Activated naive CD8-positive, alpha-beta T cell (primary cell): ENCODE results near the gene ITPKC.
"Not testable (repeated sequence)": the region's sequence is repeated elsewhere in the genome, so short reads cannot be mapped to it uniquely, and the experiment has no call there.

Experiments used
- H3K27ac Mint-ChIP-seq: one replicate; pipeline ENCODE4 v1.8.0; 2021; ENCODE audit warnings: mixed read lengths
- H3K27me3 Mint-ChIP-seq: one replicate; pipeline ENCODE4 v1.8.0; 2021; ENCODE audit warnings: mixed read lengths
- H3K36me3 Mint-ChIP-seq: one replicate; pipeline ENCODE4 v1.8.0; 2021; ENCODE audit warnings: mixed read lengths
- H3K4me1 Mint-ChIP-seq: one replicate; pipeline ENCODE4 v1.8.0; 2021; ENCODE audit warnings: low read depth, mixed read lengths
- H3K4me3 Mint-ChIP-seq: one replicate; pipeline ENCODE4 v1.8.0; 2021; ENCODE audit warnings: mild to moderate bottlenecking, mixed read lengths
- H3K9me3 Mint-ChIP-seq: one replicate; pipeline ENCODE4 v1.8.0; 2021; ENCODE audit warnings: low read depth, mixed read lengths

ITPKC gene

GRCh38 chr19:40717880-40718773 is 1.2 kb downstream of the ITPKC start:
- Mint-ChIP-seq H3K9me3 (no peaks in the 10 kb centered on the region), H3K27ac (peak overlapping the region; percentile 91), H3K4me3 (peak overlapping the region; percentile 97), H3K27me3 (no peaks in the 10 kb centered on the region), H3K36me3 (no peaks in the 10 kb centered on the region), H3K4me1 (peaks cover 62% of the 10 kb centered on the region)

- no peaks in the 10 kb centered on the region for H3K36me3 Mint-ChIP-seq
- H3K4me3 Mint-ChIP-seq, result peak overlapping the region; percentile 97
- peak overlapping the region; percentile 22 for H3K27ac Mint-ChIP-seq
- H3K4me1 Mint-ChIP-seq, result peaks cover 62% of the 10 kb centered on the region
- H3K9me3 Mint-ChIP-seq, result no peaks in the 10 kb centered on the region
- H3K27me3 Mint-ChIP-seq, result no peaks in the 10 kb centered on the region
These were observed 2.0 kb downstream of the ITPKC start for GRCh38 chr19:40718774-40719391.

DNA sequence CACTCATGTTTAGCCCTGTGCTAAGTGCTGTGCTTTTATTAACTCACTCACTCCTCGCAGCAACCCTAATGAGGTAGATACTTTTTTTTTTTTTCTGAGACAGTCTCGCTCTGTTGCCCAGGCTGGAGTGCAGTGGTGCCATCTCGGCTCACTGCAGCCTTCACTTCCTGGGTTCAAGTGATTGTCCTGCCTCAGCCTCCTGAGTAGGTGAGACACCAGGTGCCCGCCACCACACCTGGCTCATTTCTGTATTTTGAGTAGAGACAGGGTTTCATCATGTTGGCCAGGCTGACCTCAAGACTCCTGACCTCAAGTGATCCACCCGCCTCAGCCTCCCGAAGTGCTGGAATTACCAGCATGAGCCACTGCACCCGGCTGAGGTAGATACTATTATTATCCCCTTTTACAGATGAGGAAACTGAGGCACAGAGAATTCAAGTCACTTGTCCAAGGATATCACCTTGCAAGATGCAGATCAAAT is 2.5 kb downstream of the ITPKC start:
- peak overlapping the region; percentile 97 for H3K4me3 Mint-ChIP-seq
- H3K27ac Mint-ChIP-seq, result peak overlapping the region; percentile 12
- no peaks in the 10 kb centered on the region for H3K27me3 Mint-ChIP-seq
- no peaks in the 10 kb centered on the region for H3K9me3 Mint-ChIP-seq
- H3K4me1 Mint-ChIP-seq, result peaks cover 62% of the 10 kb centered on the region
- H3K36me3 Mint-ChIP-seq, result no peaks in the 10 kb centered on the region

GRCh38 chr19:40721140-40721486 is 4.2 kb downstream of the ITPKC start:
- Mint-ChIP-seq H3K4me3 (peak overlapping the region; percentile 74), H3K27me3 (no peaks in the 10 kb centered on the region), H3K9me3 (no peaks in the 10 kb centered on the region), H3K4me1 (peaks cover 48% of the 10 kb centered on the region), H3K36me3 (no peaks in the 10 kb centered on the region), H3K27ac (no peak overlapping the region)

- Mint-ChIP-seq H3K4me1 (peaks cover 42% of the 10 kb centered on the region), H3K36me3 (peaks cover 3% of the 10 kb centered on the region), H3K4me3 (no peak overlapping the region), H3K27ac (no peak overlapping the region), H3K9me3 (no peaks in the 10 kb centered on the region), H3K27me3 (no peaks in the 10 kb centered on the region)
These were observed 5.2 kb downstream of the ITPKC start for GRCh38 chr19:40721936-40722661.

DNA sequence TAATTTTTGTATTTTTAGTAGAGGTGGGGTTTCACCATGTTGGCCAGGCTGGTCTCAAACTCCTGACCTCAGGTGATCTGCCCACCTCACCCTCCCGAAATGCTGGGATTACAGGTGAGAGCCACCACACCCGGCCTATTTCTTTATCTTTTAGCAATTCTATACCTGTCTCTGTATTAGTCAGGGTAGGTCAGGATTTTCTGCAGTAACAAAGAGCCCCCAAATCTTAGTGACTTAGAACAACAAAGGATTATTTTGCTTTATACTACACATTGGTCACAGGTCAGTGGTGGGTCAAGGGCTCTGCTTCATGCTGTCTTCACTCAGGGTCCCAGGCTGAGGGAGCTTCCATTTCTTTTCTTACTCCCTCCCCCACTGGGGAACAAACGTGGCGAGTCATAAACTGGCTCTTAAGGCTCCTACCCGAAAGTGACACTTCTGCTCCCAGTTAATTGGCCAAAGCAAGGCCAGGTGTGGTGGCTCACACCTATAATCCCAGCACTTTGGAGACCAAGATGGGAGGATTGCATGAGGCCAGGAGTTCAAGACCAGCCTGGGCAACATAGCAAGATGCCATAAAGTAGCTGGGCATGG is 6.8 kb downstream of the ITPKC start:
- Mint-ChIP-seq H3K27ac (no peak overlapping the region), H3K36me3 (peaks cover 3% of the 10 kb centered on the region), H3K27me3 (no peaks in the 10 kb centered on the region), H3K4me3 (no peak overlapping the region), H3K4me1 (peaks cover 31% of the 10 kb centered on the region), H3K9me3 (no peaks in the 10 kb centered on the region)

DNA sequence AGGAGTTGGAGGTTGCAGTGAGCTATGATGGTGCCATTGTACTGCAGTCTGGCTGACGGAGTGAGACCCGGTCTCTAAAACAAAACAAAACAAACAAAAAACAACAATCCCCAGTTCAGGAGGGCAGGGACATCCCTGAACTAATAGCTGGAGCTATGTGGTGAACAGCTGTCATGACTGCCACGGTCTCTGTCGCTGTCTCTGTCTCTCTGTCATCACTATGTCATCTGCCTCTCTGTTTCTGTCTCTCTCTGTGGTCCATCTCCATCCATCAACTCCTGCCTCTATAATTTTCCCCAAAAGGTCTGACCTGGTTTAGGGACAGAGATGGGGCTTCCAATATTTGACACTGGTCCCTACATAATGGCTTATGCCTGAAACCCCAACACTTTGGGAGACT is 7.4 kb downstream of the ITPKC start:
- Mint-ChIP-seq H3K9me3 (no peaks in the 10 kb centered on the region), H3K36me3 (peaks cover 3% of the 10 kb centered on the region), H3K4me3 (no peak overlapping the region), H3K27me3 (no peaks in the 10 kb centered on the region), H3K4me1 (peaks cover 30% of the 10 kb centered on the region), H3K27ac (no peak overlapping the region)

DNA sequence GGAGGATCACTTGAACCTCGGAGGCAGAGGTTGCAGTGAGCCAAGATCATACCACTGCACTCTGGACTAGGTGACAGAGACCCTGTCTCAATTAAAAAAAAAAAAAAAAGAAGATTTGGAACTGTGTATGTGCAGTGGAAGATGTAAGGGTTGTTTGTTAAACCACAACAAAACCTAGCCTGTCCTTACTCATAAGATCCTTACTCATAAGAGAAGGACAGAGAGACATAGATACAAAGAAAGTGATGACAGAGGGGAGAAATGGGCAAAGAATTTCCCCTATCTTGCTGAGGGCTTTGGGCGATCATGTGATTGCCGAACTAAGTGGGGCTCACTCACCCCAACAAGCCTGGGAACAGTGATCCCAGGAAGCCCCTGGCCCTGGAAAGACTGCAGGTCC is 7.9 kb downstream of the ITPKC start:
- Mint-ChIP-seq H3K27ac (no peak overlapping the region), H3K9me3 (no peaks in the 10 kb centered on the region), H3K27me3 (no peaks in the 10 kb centered on the region), H3K4me3 (no peak overlapping the region), H3K36me3 (peaks cover 3% of the 10 kb centered on the region), H3K4me1 (peaks cover 24% of the 10 kb centered on the region)

DNA sequence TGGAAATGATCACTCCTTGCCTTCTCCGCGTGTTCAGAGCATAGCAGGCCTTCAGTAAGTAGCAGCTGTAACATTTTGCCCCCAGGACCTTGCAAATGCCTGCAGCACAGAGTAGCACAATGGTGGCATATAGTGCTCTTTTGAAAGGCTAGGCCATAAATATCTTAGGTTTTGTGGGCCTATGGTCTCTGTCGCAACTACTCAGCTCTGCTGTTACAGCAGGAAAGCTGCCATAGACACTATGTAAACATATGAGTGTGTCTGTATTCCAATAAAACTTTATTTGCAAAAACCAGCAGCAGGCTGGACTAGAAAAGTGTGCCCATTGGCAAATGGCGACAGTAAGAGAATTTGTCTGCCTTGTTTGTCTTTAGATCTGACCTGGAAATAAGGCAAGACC is 9.4 kb downstream of the ITPKC start:
- H3K4me1 Mint-ChIP-seq, result peaks cover 12% of the 10 kb centered on the region
- H3K27me3 Mint-ChIP-seq, result no peaks in the 10 kb centered on the region
- H3K36me3 Mint-ChIP-seq, result peaks cover 9% of the 10 kb centered on the region

DNA sequence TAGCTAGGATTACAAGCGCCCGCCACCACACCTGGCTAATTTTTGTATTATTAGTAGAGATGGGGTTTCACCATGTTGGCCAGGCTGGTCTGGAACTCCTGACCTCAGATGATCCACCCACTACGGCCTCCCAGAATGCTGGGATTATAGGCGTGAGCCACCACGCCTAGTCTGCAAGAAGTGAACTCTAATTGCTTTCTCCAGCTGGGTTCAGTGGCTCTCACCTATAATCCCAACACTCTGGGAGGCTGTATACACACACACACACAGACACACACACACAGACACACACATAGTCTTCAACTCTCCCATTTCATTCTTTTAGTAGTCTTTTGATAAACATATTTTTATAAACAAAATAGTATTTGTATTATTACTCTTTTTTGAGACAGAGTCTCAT is 13.2 kb downstream of the ITPKC start:
- H3K9me3 Mint-ChIP-seq, H3K4me1 Mint-ChIP-seq, H3K27me3 Mint-ChIP-seq, H3K27ac Mint-ChIP-seq, H3K4me3 Mint-ChIP-seq: not testable (repeated sequence)
- H3K36me3 Mint-ChIP-seq, result peaks cover 22% of the 10 kb centered on the region

More for the DNA sequence above, 9.4 kb downstream of the ITPKC start:
- H3K4me3 Mint-ChIP-seq, result no peak overlapping the region
- no peaks in the 10 kb centered on the region for H3K9me3 Mint-ChIP-seq
- no peak overlapping the region for H3K27ac Mint-ChIP-seq

DNA sequence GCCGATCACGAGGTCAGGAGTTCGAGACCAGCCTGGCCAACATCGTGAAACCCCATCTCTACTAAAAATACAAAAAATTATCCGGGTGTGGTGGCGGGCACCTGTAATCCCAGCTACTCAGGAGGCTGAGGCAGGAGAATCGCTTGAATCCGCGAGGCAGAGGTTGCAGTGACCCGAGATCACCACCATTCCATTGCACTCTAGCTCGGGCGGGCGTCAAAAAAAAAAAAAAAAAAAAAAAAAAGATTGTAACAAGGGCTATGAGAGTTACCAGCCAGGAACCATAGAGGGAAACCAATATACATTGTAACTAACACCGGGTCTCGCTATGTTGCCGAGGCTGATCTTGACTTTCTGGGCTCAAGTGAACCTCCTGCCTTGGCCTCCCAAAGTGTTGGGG is 15.4 kb downstream of the ITPKC start:
- H3K27me3 Mint-ChIP-seq, H3K4me1 Mint-ChIP-seq, H3K4me3 Mint-ChIP-seq, H3K9me3 Mint-ChIP-seq, H3K27ac Mint-ChIP-seq: not testable (repeated sequence)
- peaks cover 20% of the 10 kb centered on the region for H3K36me3 Mint-ChIP-seq

DNA sequence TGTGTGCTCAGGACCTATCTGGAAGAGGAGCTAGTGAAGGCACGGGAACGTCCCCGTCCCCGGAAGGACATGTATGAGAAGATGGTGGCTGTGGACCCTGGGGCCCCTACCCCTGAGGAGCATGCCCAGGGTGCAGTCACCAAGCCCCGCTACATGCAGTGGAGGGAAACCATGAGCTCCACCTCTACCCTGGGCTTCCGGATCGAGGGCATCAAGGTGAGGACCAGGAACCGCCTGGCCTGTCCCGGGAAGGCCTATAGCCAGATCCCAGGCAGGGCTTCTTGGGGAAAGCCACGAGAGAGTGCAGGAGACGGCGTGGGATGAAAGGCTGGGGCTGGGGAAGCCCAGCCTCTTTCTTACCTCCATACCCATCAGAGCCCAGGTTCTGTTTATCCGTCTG is 16.2 kb downstream of the ITPKC start:
- H3K9me3 Mint-ChIP-seq, result no peaks in the 10 kb centered on the region
- H3K27ac Mint-ChIP-seq, result no peak overlapping the region
- no peaks in the 10 kb centered on the region for H3K27me3 Mint-ChIP-seq
- H3K36me3 Mint-ChIP-seq, result peaks cover 21% of the 10 kb centered on the region
- H3K4me3 Mint-ChIP-seq, result no peak overlapping the region
- H3K4me1 Mint-ChIP-seq, result no peaks in the 10 kb centered on the region

DNA sequence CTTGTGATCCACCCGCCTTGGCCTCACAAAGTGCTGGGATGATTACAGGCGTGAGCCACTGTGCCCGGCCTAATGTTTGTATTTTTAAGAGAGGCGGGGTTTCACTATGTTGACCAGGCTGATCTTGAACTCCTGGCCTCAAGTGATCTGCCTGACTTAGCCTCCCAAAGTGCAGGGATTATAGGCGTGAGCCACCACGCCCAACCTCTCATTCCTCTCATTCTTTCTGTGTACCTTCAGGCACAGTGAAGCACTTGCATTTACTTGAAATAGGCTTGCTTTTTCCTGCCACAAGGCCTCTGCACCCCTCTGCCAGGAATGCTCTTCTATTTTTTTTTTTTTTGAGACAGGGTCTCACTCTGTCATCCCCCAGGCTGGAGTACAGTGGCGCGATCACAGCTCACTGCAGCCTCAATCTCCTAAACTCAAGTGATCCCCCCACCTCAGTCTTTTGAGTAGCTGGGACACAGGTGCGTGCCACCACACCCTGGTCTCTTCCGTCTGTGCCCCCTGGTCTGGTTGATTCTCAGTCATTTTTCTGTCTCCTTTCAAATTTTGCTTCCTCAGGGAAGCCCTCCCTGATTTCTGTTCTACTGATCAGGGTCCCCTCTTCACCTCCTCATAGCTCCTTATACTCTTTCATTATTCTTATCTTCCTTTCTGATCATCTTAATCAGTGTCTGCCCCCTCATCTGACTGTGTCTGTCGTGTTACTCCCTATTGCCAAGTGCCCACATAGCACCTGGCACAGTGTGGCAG is 18.3 kb downstream of the ITPKC start:
- H3K9me3 Mint-ChIP-seq, result no peaks in the 10 kb centered on the region
- H3K4me3 Mint-ChIP-seq, result no peak overlapping the region
- no peaks in the 10 kb centered on the region for H3K27me3 Mint-ChIP-seq
- no peak overlapping the region for H3K27ac Mint-ChIP-seq
- peaks cover 21% of the 10 kb centered on the region for H3K36me3 Mint-ChIP-seq
- H3K4me1 Mint-ChIP-seq, result no peaks in the 10 kb centered on the region

- Mint-ChIP-seq H3K4me1 (no peaks in the 10 kb centered on the region), H3K9me3 (no peaks in the 10 kb centered on the region), H3K36me3 (peaks cover 14% of the 10 kb centered on the region), H3K4me3 (no peak overlapping the region), H3K27ac (no peak overlapping the region), H3K27me3 (no peaks in the 10 kb centered on the region)
These were observed 19.7 kb downstream of the ITPKC start for GRCh38 chr19:40736661-40737060.
